ENCODE measurements around the gene APOBEC3G.
"Not testable (repeated sequence)": the region's sequence is repeated elsewhere in the genome, so short reads cannot be mapped to it uniquely, and the experiment has no call there.

APOBEC3G gene

DNA sequence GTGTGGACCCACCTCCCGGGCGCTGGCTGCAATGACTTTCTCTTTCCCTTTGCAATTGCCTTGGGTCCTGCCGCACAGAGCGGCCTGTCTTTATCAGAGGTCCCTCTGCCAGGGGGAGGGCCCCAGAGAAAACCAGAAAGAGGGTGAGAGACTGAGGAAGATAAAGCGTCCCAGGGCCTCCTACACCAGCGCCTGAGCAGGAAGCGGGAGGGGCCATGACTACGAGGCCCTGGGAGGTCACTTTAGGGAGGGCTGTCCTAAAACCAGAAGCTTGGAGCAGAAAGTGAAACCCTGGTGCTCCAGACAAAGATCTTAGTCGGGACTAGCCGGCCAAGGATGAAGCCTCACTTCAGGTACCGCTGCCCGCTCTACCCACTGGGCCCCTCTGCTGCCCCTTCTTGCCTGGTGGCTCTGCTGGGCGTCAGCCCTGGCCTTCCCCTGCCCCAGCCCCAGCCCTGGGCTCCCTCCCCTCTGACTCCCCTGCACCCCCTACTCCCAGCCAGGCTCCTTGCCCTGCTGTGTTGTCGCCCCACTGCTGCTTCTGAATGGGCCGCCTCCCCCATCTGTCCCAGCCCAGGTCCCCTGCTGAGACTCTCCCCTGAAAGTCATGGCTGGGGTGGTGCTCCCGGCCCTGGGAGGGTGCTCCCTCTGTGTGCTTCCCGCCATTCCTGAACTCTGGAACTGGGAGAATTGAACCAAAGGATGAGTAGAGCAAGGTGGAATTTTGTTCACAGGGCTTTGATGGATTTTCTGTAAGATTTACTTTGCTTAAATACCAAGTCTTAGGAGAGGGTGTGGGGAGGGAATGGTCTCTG is at the start of gene APOBEC3G:
Gene APOBEC3G, plus strand, starts transcription at position 250 of the 815 bp plus-strand sequence. Its CDS starts 87 bp downstream, at position 337.
- not testable (repeated sequence) for DNase-seq (ENCODE audit: low read depth)

DNA sequence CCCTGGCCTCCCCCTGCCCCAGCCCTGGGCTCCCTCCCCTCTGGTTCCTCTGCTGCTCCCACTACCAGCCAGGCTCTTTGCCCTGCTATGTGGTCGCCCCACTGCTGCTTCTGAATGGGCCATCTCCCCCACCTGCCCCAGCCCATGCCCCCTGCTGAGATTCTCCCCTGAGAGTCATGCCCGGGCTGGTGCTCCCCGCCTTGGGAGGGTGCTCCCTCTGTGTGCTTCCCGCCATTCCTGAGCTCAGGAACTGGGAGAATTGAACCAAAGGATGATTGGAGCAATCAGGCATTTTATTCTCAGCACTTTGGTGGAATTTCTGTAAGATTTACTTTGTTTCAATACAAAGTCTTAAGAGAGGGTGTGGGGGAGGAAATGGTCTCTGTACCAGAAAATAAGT is 49.4 kb upstream of the APOBEC3G start:
- DNase-seq (ENCODE audit: low read depth): no peak

DNA sequence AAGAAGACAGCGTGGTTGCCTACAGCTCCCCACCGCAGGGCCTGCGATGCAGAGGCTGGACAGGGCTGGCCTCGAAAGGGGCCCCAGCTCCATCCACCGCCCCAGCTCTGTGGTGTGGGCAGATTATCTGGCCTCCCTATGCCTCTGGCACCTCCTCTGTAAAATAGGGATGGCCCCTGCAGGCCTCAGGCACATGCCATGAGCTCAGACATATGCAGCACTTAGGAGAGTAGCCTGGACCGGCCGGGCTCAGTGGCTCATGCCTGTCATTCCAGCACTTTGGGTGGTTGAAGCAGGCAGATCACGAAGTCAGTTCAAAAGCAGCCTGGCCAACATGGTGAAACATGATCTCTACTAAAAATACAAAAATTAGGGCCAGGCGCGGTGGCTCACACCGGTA is 48.8 kb upstream of the APOBEC3G start:
- DNase-seq (ENCODE audit: low read depth): no peak

DNA sequence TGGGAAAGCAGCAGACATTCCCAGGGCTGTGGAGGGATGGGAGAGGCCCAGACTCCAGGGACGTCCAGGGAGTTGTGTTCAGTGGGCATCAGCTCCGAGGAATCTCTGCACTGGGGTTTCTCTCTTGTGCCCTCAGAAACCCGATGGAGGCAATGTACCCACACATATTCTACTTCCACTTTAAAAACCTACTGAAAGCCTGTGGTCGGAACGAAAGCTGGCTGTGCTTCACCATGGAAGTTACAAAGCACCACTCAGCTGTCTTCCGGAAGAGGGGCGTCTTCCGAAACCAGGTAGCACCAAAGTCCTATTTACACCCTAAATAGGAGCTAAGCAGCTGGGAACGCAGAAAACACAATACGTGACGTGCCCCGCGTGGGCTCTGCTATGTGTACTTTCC is 47.8 kb upstream of the APOBEC3G start:
- no peak for DNase-seq (ENCODE audit: low read depth)

DNA sequence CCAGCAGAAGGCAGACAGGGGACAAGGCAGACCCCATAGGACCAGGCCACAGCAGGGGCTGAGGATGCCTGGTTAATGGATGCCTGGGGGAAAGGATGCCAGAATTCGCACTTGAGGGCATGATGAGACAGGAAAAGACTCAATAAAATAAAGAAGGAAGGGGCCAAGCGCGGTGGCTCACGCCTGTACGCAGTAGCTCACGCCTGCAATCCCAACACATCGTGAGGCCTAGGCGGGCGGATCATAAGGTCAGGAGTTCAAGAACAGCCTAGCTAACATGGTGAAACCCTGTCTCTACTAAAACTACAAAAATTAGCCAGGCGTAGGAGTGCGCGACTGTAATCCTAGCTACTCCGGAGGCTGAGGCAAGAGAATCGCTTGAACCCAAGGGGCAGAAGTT is 46.4 kb upstream of the APOBEC3G start:
- DNase-seq (ENCODE audit: low read depth): no peak

DNA sequence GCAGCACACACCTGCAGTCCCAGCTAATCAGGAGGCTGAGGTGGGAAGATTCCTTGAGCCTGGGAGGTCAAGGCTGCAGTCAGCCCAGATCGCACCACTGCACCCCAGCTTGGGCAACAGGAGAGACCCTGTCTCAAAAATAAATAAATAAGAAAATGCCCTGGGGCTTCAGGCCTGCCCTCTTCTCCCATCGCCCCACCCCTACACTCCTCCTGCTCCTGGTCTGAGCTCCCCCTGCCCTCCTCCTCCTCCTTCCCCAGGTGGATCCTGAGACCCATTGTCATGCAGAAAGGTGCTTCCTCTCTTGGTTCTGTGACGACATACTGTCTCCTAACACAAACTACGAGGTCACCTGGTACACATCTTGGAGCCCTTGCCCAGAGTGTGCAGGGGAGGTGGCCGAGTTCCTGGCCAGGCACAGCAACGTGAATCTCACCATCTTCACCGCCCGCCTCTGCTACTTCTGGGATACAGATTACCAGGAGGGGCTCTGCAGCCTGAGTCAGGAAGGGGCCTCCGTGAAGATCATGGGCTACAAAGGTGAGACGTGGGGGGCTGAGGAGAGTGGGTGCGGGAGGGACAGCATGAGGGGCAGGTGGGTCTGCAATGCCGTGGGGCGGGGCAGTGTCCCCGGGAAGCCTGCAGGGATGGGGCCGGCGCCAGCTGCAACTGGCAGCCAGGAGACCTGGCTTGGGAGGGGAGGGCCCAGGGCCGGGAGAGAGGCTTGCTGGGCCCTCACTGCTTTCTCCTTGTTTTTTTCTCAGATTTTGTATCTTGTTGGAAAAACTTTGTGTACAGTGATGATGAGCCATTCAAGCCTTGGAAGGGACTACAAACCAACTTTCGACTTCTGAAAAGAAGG is 45.4 kb upstream of the APOBEC3G start:
- not testable (repeated sequence) for DNase-seq (ENCODE audit: low read depth)

DNA sequence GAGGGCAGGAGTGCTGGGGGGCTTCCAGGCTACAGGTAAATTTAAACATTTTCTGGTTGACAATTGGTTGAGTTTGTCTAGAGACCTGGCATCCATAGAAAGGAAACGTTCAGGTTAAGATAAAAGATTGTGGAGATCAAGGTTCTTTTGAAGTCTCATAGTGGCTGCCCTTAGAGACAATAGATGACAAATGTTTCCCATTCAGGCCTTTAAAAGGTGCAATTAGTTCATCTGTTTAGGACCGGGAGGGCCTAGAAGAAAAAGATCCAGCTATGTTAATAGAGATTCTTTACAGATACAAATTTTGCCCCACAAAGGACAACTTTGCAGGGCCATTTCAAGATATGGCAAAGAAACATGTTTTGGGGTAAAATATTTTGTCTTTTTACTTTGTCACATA is 40.0 kb upstream of the APOBEC3G start:
- DNase-seq (ENCODE audit: low read depth): not testable (repeated sequence)

DNA sequence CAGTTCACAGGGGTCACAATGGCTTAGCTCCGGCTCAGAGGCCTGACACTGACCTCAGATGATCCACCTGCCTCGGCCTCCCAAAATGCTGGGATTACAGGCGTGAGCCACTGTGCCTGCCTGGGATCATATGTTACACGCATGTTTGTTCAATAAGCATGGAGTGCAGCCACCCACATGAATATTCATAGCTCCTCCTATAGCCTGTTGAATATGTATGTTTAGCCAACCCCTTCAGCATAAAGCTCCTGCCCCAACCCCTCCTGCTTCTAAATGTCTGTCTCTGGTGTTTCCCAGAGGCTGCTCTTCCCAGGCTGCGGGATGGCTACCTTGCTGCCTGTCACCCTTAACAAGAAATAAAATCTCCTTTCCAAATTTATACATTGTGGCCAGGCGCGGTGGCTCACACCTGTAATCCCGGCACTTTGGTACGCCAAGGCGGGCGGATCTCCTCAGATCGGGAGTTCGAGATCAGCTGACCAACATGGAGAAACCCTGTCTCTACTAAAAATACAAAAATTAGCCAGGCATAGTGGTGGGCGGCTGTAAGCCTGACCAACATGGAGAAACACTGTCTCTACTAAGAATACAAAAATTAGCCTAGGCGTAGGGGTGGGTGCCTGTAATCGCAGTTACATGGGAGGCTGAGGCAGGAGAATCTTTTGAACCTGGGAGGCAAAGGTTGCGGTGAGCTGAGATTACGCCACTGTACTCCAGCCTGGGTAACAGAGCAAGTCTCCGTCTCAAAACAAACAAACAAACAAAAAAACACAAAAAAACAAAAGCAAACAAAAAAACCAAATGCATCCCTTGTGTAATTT is 37.6 kb upstream of the APOBEC3G start:
- no peak for DNase-seq (ENCODE audit: low read depth)

DNA sequence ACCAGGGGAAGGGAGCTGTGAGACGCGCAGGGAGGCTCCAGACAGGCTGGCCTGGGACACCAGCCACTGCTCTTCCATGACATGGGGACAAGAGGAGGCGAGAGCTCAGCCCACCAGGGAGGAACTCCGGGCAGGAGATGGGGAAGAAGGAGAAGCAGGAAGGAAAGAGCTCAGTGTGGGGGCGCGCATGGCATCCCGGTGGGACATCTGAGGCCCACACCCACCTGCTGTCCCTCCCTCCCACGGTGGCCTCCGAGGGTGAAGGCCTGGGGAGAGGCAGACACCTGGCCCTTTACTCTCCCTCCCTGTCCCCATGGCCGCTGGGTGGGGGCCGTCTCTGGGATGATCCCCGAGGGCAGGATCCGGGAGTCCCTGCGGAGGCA is 36.9 kb upstream of the APOBEC3G start:
- not testable (repeated sequence) for DNase-seq (ENCODE audit: low read depth)

DNA sequence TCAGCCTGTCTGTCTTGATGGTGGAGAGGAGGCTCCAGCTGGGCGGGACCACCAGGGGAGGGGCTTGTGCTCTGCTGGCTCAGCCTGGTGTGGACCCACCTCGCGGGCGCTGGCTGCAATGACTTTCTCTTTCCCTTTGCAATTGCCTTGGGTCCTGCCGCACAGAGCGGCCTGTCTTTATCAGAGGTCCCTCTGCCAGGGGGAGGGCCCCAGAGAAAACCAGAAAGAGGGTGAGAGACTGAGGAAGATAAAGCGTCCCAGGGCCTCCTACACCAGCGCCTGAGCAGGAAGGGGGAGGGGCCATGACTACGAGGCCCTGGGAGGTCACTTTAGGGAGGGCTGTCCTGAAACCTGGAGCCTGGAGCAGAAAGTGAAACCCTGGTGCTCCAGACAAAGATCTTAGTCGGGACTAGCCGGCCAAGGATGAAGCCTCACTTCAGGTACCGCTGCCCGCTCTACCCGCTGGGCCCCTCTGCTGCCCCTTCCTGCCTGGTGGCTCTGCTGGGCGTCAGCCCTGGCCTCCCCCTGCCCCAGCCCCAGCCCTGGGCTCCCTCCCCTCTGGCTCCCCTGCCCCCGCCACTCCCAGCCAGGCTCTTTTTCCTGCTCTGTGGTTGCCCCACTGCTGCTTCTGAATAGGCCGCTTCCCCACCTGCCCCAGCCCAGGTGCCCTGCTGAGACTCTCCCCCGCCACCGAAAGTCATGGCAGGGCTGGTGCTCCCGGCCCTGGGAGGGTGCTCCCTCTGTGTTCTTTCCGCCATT is 36.4 kb upstream of the APOBEC3G start, which contains the start of gene APOBEC3F:
Gene APOBEC3F, plus strand, starts transcription at position 327 of the 759 bp plus-strand sequence. Its CDS starts 97 bp downstream, at position 424.
- DNase-seq (ENCODE audit: low read depth): not testable (repeated sequence)

DNA sequence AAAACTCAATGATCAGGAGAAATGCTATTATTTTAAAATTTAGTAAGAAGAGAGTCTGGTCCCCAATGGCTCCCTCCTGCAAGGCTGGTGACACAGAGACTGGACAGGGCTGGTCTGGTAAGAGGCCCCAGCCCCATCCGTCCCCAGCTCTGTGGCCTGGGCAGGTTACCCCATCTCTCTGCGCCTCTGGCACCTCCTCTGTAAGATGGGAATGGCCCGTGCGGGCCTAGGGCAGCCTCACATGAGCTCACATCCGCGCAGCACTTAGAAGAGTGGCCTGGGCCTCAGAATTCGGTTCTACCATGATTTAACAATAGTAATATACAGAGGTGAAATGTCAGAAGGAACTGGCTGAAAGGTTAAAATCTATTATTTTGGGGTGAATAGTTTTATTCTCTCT is 35.2 kb upstream of the APOBEC3G start:
- no peak for DNase-seq (ENCODE audit: low read depth)

DNA sequence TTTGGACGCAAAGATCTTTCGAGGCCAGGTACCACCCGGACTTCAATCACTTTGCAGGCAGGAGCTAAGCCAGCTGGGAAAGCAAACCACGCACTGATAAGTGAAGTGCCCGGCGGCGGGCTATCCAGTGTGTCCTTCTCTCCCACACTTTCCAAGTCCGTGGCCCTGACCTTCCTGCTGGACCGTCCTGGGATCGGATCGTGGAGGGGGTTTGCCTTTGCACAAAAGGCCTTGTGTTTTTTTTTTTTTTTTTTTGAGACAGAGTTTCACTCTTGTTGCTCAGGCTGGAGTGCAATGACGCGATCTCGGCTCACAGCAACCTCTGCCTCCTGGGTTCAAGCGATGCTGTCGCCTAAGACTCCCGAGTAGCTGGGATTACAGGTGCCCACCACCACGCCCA is 34.0 kb upstream of the APOBEC3G start:
- not testable (repeated sequence) for DNase-seq (ENCODE audit: low read depth)

DNA sequence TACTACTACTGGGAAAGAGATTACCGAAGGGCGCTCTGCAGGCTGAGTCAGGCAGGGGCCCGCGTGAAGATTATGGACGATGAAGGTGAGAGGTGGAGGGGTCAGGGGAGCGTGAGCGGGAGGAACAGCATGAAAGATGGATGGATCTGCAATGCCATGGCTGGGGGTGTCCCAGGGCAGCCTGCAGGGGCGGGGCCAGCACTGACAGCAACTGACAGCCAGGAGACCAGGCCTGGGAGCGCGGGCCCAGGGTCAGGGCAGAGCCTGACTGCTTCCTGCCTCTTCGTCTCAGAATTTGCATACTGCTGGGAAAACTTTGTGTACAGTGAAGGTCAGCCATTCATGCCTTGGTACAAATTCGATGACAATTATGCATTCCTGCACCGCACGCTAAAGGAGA is 31.9 kb upstream of the APOBEC3G start:
- not testable (repeated sequence) for DNase-seq (ENCODE audit: low read depth)

DNA sequence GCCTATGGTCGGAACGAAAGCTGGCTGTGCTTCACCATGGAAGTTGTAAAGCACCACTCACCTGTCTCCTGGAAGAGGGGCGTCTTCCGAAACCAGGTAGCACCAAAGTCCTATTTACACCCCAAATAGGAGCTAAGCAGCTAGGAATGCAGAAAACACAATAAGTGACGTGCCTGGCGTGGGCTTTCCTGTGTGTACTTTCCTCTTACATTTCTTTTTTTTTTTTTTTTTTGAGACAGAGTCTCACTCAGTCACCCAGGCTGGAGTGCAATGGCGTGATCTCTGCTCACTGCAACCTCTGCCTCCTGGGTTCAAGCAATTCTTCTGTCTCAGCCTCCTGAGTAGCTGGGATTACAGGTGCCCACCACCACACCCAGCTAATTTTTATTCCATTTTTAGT is 27.6 kb upstream of the APOBEC3G start:
- DNase-seq (ENCODE audit: low read depth): not testable (repeated sequence)

DNA sequence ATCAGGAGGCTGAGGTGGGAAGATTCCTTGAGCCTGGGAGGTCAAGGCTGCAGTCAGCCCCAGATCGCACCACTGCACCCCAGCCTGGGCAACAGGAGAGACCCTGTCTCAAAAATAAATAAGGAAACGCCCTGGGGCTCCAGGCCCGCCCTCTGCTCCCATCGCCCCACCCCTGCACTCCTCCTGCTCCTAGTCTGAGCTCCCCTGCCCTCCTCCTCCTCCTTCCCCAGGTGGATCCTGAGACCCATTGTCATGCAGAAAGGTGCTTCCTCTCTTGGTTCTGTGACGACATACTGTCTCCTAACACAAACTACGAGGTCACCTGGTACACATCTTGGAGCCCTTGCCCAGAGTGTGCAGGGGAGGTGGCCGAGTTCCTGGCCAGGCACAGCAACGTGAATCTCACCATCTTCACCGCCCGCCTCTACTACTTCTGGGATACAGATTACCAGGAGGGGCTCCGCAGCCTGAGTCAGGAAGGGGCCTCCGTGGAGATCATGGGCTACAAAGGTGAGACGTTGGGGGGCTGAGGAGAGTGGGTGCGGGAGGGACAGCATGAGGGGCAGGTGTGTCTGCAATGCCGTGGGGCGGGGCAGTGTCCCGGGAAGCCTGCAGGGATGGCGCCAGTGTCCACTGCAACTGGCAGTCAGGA is 25.1 kb upstream of the APOBEC3G start:
- not testable (repeated sequence) for DNase-seq (ENCODE audit: low read depth)

DNA sequence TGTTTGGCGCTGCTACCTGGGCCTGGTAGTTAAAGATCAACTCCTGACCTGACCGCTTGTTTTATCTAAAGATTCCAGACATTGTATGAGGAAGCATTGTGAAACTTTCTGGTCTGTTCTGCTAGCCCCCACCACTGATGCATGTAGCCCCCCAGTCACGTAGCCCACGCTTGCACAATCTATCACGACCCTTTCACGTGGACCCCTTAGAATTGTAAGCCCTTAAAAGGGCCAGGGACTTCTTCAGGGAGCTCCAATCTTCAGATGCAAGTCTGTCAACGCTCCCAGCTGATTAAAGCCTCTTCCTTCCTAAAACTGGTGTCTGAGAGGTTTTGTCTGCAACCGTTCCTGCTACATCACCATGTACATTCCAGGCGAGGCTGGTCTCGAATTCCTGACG is 21.4 kb upstream of the APOBEC3G start:
- DNase-seq (ENCODE audit: low read depth): no peak

DNA sequence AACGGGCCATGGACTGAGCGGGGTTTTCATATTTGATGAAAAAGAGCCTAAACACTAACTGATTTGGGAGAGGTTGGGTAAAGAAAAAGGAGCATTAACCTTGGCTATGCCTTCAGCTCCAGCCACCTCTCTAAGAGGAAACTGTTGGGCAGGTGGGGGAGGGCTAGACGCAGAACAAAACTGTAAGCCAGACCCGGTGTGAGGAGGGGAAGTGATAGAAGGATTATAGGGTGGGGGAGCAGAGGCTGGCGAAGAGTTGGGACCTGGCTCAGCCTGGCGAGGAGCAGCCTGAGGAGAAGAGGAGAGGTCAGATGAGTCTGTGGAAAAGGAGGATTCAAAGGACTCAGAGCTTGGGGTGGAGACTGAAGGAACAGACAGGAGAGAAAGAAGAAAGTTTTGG is 15.8 kb upstream of the APOBEC3G start:
- not testable (repeated sequence) for DNase-seq (ENCODE audit: low read depth)

DNA sequence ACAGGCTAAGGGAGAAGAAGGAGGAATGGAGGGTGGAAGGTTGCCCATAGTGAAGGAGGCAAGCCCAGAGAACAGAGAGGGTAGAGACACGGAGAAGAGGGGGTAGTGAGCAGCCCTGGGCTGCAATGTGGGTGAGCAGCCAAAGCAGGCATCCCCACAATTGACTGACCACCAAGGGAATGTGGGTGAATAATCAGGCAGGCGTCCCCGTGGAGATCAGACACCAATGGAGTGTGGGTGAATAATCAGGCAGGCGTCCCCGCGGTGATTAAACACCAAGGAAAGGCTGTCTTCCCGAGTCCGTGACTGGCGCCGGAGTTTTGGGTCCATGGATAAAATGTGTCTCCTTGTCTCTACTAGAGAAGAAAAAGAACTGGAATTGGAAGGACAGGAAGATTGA is 15.1 kb upstream of the APOBEC3G start:
- DNase-seq (ENCODE audit: low read depth): not testable (repeated sequence)

DNA sequence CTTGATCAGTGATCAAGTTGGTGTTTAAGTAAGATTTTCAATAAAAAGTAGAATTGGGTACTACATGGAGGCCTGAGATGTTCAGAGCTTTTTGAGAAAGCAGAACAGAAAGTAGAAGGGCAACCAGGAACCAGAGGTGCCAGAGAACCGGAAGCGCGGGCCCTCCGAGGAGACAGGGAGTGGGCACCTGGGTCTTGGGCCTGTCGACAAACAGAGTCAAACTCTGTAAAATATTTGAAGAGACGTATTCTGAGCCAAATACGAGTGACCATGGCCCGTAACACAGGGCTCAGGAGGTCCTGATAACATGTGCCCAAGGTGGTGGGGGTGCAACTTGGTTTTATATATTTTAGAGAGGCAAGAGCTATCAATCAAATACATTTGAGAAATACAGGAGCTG is 13.2 kb upstream of the APOBEC3G start:
- not testable (repeated sequence) for DNase-seq (ENCODE audit: low read depth)

DNA sequence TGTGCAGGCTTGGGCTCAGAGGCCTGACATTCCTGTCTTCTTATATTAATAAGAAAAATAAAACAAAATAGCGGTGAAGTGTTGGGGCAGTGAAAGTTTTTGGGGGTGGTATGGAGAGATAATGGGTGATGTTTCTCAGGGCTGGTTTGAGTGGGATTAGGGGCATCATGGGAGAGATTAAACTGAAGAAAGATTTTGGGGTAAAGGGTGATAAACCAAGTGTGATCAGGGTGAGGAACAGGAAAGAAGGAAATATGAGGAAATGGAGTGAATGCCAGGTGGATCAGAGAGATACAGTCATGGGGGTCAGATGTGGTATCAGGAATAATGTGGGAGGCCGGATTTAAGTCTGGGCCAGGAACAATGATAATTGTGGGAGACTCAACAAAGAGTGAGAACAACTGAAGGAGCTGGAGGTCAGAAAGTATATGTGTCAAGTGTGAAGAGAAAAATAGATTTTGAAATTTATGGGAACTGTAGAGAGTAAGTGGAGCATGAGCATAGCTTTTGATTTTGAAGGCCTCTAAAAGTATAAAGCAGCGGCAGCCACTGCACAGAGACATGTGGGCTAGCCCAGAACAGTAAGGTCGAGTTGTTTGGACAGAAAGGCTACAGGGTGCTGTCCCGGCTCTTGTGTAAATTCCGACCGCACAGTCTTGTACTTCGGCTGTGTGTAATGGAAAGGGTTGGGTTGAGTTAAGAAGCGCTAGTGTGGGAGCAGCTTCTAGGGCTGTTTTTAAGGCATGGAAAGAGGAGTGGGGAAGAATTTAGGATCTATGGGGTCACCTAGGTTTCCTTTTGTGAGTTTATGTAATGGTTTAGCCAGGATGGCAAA is 10.4 kb upstream of the APOBEC3G start:
- DNase-seq (ENCODE audit: low read depth): not testable (repeated sequence)

Data from stimulated activated CD8-positive, alpha-beta memory T cell treated with anti-CD3 and anti-CD28 coated beads, Interleukin-7, amount 100 ng/mL, for 24 hours (primary cell).